ENCODE data around the gene BMP8A. TPM values are rescaled to one million over a fixed set of nuclear protein-coding genes. Genes with fewer than 3 reads are reported as not detected.
"Not testable (repeated sequence)": the region's sequence is repeated elsewhere in the genome, so short reads cannot be mapped to it uniquely, and the experiment has no call there.

BMP8A gene
- total RNA-seq, 1 experiment from 2014 or later: 0.54 TPM

DNA sequence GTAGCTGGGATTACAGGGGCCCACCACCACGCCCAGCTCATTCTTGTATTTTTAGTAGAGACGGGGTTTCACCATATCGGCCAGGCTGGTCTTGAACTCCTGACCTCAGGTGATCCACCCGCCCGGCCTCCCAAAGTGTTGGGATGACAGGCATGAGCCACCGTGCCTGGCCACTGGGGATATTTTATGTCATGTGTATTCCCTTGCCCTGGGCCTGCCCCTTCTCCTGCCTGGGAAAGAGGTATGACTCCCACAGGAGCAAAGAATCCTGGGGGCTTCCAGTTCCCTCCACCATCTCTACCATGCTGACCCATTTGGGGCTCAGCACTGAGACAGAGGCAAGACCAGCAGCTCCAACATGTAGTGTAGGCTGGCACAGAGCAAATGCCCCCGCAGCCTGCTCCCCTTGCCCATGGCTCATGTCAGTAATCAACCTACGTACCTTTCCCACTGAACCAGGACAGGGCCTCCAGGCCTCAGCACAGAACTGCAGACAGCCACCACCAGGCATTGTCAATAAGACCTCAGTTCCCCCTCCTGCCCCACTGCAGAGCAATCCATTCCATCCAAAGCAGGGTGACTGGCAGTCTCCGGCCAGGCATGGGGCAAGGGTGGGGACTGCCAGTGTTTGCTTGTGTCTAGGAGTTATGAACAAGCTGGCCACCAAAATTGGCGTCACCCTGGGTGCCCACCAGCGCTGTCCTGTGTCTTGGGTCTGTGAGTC, 35.2 kb downstream of the BMP8A start:
- ATAC-seq: no peak
- TF ChIP-seq POLR2AphosphoS5 (IDR thresholded peaks at IDR 0.05; ENCODE audit: low read depth, low read length) (no peak), TCF7L2 (IDR thresholded peaks at IDR 0.05; ENCODE audit: low read depth, low read length) (no peak), SIN3A (IDR thresholded peaks at IDR 0.05; ENCODE audit: borderline replicate concordance, insufficient read depth, low read depth, low read length) (no peak)
- TF ChIP-seq, protein P1, sequence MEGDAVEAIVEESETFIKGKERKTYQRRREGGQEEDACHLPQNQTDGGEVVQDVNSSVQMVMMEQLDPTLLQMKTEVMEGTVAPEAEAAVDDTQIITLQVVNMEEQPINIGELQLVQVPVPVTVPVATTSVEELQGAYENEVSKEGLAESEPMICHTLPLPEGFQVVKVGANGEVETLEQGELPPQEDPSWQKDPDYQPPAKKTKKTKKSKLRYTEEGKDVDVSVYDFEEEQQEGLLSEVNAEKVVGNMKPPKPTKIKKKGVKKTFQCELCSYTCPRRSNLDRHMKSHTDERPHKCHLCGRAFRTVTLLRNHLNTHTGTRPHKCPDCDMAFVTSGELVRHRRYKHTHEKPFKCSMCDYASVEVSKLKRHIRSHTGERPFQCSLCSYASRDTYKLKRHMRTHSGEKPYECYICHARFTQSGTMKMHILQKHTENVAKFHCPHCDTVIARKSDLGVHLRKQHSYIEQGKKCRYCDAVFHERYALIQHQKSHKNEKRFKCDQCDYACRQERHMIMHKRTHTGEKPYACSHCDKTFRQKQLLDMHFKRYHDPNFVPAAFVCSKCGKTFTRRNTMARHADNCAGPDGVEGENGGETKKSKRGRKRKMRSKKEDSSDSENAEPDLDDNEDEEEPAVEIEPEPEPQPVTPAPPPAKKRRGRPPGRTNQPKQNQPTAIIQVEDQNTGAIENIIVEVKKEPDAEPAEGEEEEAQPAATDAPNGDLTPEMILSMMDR (IDR thresholded peaks at IDR 0.05): no peak
- TF ChIP-seq, protein P2, sequence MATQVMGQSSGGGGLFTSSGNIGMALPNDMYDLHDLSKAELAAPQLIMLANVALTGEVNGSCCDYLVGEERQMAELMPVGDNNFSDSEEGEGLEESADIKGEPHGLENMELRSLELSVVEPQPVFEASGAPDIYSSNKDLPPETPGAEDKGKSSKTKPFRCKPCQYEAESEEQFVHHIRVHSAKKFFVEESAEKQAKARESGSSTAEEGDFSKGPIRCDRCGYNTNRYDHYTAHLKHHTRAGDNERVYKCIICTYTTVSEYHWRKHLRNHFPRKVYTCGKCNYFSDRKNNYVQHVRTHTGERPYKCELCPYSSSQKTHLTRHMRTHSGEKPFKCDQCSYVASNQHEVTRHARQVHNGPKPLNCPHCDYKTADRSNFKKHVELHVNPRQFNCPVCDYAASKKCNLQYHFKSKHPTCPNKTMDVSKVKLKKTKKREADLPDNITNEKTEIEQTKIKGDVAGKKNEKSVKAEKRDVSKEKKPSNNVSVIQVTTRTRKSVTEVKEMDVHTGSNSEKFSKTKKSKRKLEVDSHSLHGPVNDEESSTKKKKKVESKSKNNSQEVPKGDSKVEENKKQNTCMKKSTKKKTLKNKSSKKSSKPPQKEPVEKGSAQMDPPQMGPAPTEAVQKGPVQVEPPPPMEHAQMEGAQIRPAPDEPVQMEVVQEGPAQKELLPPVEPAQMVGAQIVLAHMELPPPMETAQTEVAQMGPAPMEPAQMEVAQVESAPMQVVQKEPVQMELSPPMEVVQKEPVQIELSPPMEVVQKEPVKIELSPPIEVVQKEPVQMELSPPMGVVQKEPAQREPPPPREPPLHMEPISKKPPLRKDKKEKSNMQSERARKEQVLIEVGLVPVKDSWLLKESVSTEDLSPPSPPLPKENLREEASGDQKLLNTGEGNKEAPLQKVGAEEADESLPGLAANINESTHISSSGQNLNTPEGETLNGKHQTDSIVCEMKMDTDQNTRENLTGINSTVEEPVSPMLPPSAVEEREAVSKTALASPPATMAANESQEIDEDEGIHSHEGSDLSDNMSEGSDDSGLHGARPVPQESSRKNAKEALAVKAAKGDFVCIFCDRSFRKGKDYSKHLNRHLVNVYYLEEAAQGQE (IDR thresholded peaks at IDR 0.05; ENCODE audit: insufficient read depth in 1 of 2, low read depth in 2 of 2, low read length in 1 of 2): no peak
- Histone ChIP-seq H3K27me3 (ENCODE audit: control insufficient read depth, insufficient read depth, low read length) (no peaks in the 10 kb centered on the region), H3K4me3 (ENCODE audit: low read depth in 2 of 2, low read length in 2 of 2) (no peak overlapping the region), H3K27ac (ENCODE audit: low read length) (no peak overlapping the region), H3K4me1 (ENCODE audit: control insufficient read depth, insufficient read depth, low read length) (no peaks in the 10 kb centered on the region), H3K9me3 (ENCODE audit: control insufficient read depth, insufficient read depth, low read depth, low read length) (no peaks in the 10 kb centered on the region), H3K36me3 (ENCODE audit: control insufficient read depth, insufficient read depth, low read length) (no peaks in the 10 kb centered on the region)
- in situ Hi-C loops (cut with HindIII; ENCODE audit: low pct_unique_long_range_greater_than_20kb, low sequenced_read_pairs) (no loop called here), intact Hi-C loops (cut with micrococcal nuclease; ENCODE audit: unreplicated experiment) (no loop called here)
- CTCF ChIA-PET: no interaction called here
- DNase-seq (ENCODE audit: low read depth, low spot score): no peak
- BruUV-seq (replicated peaks): no TSS peak
- POLR2A ChIA-PET: no interaction called here

DNA sequence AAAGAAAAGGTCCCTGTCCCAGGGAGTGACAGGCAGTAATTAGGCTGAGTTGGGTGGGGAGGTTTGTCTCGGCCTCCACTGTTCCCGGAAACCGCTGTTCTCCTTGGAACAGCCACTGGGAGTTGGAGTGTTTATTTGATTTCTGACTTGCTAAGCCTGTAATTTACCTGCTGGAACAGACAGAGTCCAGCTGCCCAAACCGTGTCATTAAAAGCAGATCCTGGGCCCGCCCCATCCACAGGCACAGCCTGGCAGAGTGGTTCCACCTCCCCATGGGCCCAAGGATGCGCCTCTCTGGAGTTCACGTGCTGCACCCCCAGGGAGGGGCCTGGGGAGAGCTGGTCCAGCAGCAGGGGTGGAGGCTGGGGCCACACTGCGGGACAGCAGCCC, 35.7 kb downstream of the BMP8A start:
- DNase-seq (ENCODE audit: low read depth, low spot score); BruUV-seq (replicated peaks); H3K36me3 ChIP-seq (ENCODE audit: control insufficient read depth, insufficient read depth, low read length); H3K27ac ChIP-seq (ENCODE audit: low read length); in situ Hi-C loops (cut with HindIII; ENCODE audit: low pct_unique_long_range_greater_than_20kb, low sequenced_read_pairs); H3K27me3 ChIP-seq (ENCODE audit: control insufficient read depth, insufficient read depth, low read length); ATAC-seq; POLR2A ChIA-PET; intact Hi-C loops (cut with micrococcal nuclease; ENCODE audit: unreplicated experiment); CTCF ChIA-PET; H3K4me1 ChIP-seq (ENCODE audit: control insufficient read depth, insufficient read depth, low read length); H3K4me3 ChIP-seq (ENCODE audit: low read depth in 2 of 2, low read length in 2 of 2); H3K9me3 ChIP-seq (ENCODE audit: control insufficient read depth, insufficient read depth, low read depth, low read length): not testable (repeated sequence)

DNA sequence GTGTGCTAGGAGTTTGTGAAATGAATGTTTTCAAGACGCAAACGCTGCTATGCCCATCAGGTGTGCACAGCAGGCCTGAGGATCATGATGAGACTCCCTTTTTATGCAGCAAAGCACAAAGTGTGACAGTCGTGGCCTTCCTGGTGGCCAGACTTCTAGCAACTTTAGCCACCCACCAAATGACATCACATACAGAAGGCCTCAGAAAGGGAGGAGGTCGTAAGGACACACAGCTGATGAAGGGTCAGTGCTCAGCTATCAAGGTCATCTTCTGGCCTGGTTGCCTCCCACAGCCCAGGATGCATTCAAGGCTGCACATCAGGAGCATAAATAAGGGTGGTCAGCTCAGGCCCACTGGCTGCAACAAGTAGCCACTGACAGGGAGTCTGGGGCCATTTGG, 36.6 kb downstream of the BMP8A start:
- DNase-seq (ENCODE audit: low read depth, low spot score) (no peak), ATAC-seq (no peak)
- no peak overlapping the region for H3K4me3 ChIP-seq (ENCODE audit: low read depth in 2 of 2, low read length in 2 of 2)
- ChIA-PET CTCF (no interaction called here), POLR2A (no interaction called here)
- in situ Hi-C loops (cut with HindIII; ENCODE audit: low pct_unique_long_range_greater_than_20kb, low sequenced_read_pairs): no loop called here
- no peaks in the 10 kb centered on the region for H3K4me1 ChIP-seq (ENCODE audit: control insufficient read depth, insufficient read depth, low read length)
- intact Hi-C loops (cut with micrococcal nuclease; ENCODE audit: unreplicated experiment): no loop called here
- no peaks in the 10 kb centered on the region for H3K9me3 ChIP-seq (ENCODE audit: control insufficient read depth, insufficient read depth, low read depth, low read length)
- no peak for TF ChIP-seq SIN3A (IDR thresholded peaks at IDR 0.05; ENCODE audit: borderline replicate concordance, insufficient read depth, low read depth, low read length)
- no peak for TF ChIP-seq TCF7L2 (IDR thresholded peaks at IDR 0.05; ENCODE audit: low read depth, low read length)
- TF ChIP-seq, protein P2 (IDR thresholded peaks at IDR 0.05; ENCODE audit: insufficient read depth in 1 of 2, low read depth in 2 of 2, low read length in 1 of 2): no peak
- TF ChIP-seq POLR2AphosphoS5 (IDR thresholded peaks at IDR 0.05; ENCODE audit: low read depth, low read length): no peak
- no peak overlapping the region for H3K27ac ChIP-seq (ENCODE audit: low read length)
- BruUV-seq (replicated peaks): no TSS peak
- no peaks in the 10 kb centered on the region for H3K36me3 ChIP-seq (ENCODE audit: control insufficient read depth, insufficient read depth, low read length)
- H3K27me3 ChIP-seq (ENCODE audit: control insufficient read depth, insufficient read depth, low read length): no peaks in the 10 kb centered on the region

Data from Panc1 (cell line).